Measurements from ENCODE around the gene C1orf185.
"Not testable (repeated sequence)": the region's sequence is repeated elsewhere in the genome, so short reads cannot be mapped to it uniquely, and the experiment has no call there.

Gene C1orf185

GRCh38 chr1:51170342-51170741, 68.3 kb downstream of the C1orf185 start:
- no peaks in the 10 kb centered on the region for H3K79me2 ChIP-seq (ENCODE audit: insufficient read depth, low read length)
- no peak overlapping the region for H3K4me2 ChIP-seq (ENCODE audit: low read depth, low read length, poor library complexity, severe bottlenecking)
- no peaks in the 10 kb centered on the region for H3K36me3 ChIP-seq (ENCODE audit: insufficient read depth, low read length)
- peaks cover 16% of the 10 kb centered on the region for H3K4me1 ChIP-seq (ENCODE audit: insufficient read depth, low read length, poor library complexity, severe bottlenecking)
- no peak overlapping the region for H2AFZ ChIP-seq (ENCODE audit: low read length)
- H3K9ac ChIP-seq (ENCODE audit: low read depth, low read length, poor library complexity, severe bottlenecking), result no peak overlapping the region
- H3K9me3 ChIP-seq (ENCODE audit: insufficient read depth, low read depth, low read length), result no peaks in the 10 kb centered on the region
- H3F3A ChIP-seq (ENCODE audit: low read depth), result no peaks in the 10 kb centered on the region
- no peaks in the 10 kb centered on the region for H4K20me1 ChIP-seq (ENCODE audit: insufficient read depth, low read length, poor library complexity, severe bottlenecking)
- H3K9me2 ChIP-seq (replicated peaks; ENCODE audit: low read depth, low read length), result no peaks in the 10 kb centered on the region
- TF ChIP-seq CTCF (conservative IDR thresholded peaks at IDR 0.05; ENCODE audit: low read length) (no peak), EZH2phosphoT487 (IDR thresholded peaks at IDR 0.05; ENCODE audit: borderline replicate concordance) (no peak)
- H3K27me3 ChIP-seq (ENCODE audit: insufficient read depth, low read length, poor library complexity, severe bottlenecking), result no peaks in the 10 kb centered on the region
- no peak overlapping the region for H3K4me3 ChIP-seq (ENCODE audit: low read length, poor library complexity, severe bottlenecking)

- Histone ChIP-seq H3K9me3 (ENCODE audit: insufficient read depth, low read depth, low read length) (no peaks in the 10 kb centered on the region), H3K4me3 (ENCODE audit: low read length, poor library complexity, severe bottlenecking) (no peak overlapping the region), H3K27me3 (ENCODE audit: insufficient read depth, low read length, poor library complexity, severe bottlenecking) (no peaks in the 10 kb centered on the region), H4K20me1 (ENCODE audit: insufficient read depth, low read length, poor library complexity, severe bottlenecking) (no peaks in the 10 kb centered on the region), H3F3A (ENCODE audit: low read depth) (no peaks in the 10 kb centered on the region), H3K4me1 (ENCODE audit: insufficient read depth, low read length, poor library complexity, severe bottlenecking) (peaks cover 8% of the 10 kb centered on the region), H3K36me3 (ENCODE audit: insufficient read depth, low read length) (no peaks in the 10 kb centered on the region), H3K9ac (ENCODE audit: low read depth, low read length, poor library complexity, severe bottlenecking) (no peak overlapping the region), H3K4me2 (ENCODE audit: low read depth, low read length, poor library complexity, severe bottlenecking) (no peak overlapping the region), H3K79me2 (ENCODE audit: insufficient read depth, low read length) (no peaks in the 10 kb centered on the region), H2AFZ (ENCODE audit: low read length) (peak overlapping the region; percentile 33), H3K9me2 (replicated peaks; ENCODE audit: low read depth, low read length) (no peaks in the 10 kb centered on the region)
- TF ChIP-seq EZH2phosphoT487 (IDR thresholded peaks at IDR 0.05; ENCODE audit: borderline replicate concordance), result no peak
Observed at GRCh38 chr1:51172811-51173210, 70.8 kb downstream of the C1orf185 start.

GRCh38 chr1:51175278-51175677, 73.2 kb downstream of the C1orf185 start:
- Histone ChIP-seq H2AFZ (ENCODE audit: low read length) (peak overlapping the region; percentile 54; the same call in 1 of the 2 replicates), H3K4me2 (ENCODE audit: low read depth, low read length, poor library complexity, severe bottlenecking) (no peak overlapping the region), H3K9ac (ENCODE audit: low read depth, low read length, poor library complexity, severe bottlenecking) (no peak overlapping the region), H3K36me3 (ENCODE audit: insufficient read depth, low read length) (no peaks in the 10 kb centered on the region), H3F3A (ENCODE audit: low read depth) (no peaks in the 10 kb centered on the region), H3K4me1 (ENCODE audit: insufficient read depth, low read length, poor library complexity, severe bottlenecking) (no peaks in the 10 kb centered on the region), H3K27me3 (ENCODE audit: insufficient read depth, low read length, poor library complexity, severe bottlenecking) (no peaks in the 10 kb centered on the region), H4K20me1 (ENCODE audit: insufficient read depth, low read length, poor library complexity, severe bottlenecking) (no peaks in the 10 kb centered on the region), H3K9me2 (replicated peaks; ENCODE audit: low read depth, low read length) (no peaks in the 10 kb centered on the region), H3K9me3 (ENCODE audit: insufficient read depth, low read depth, low read length) (no peaks in the 10 kb centered on the region), H3K4me3 (ENCODE audit: low read length, poor library complexity, severe bottlenecking) (no peak overlapping the region), H3K79me2 (ENCODE audit: insufficient read depth, low read length) (no peaks in the 10 kb centered on the region)
- TF ChIP-seq CTCF (conservative IDR thresholded peaks at IDR 0.05; ENCODE audit: low read length), result no peak
- TF ChIP-seq EZH2phosphoT487 (IDR thresholded peaks at IDR 0.05; ENCODE audit: borderline replicate concordance), result no peak

- H3K9me2 ChIP-seq (replicated peaks; ENCODE audit: low read depth, low read length); H3F3A ChIP-seq (ENCODE audit: low read depth); H3K4me3 ChIP-seq (ENCODE audit: low read length, poor library complexity, severe bottlenecking); H3K79me2 ChIP-seq (ENCODE audit: insufficient read depth, low read length); H3K36me3 ChIP-seq (ENCODE audit: insufficient read depth, low read length); H3K9me3 ChIP-seq (ENCODE audit: insufficient read depth, low read depth, low read length); H3K9ac ChIP-seq (ENCODE audit: low read depth, low read length, poor library complexity, severe bottlenecking); H3K4me1 ChIP-seq (ENCODE audit: insufficient read depth, low read length, poor library complexity, severe bottlenecking); H4K20me1 ChIP-seq (ENCODE audit: insufficient read depth, low read length, poor library complexity, severe bottlenecking); H2AFZ ChIP-seq (ENCODE audit: low read length); H3K4me2 ChIP-seq (ENCODE audit: low read depth, low read length, poor library complexity, severe bottlenecking); H3K27me3 ChIP-seq (ENCODE audit: insufficient read depth, low read length, poor library complexity, severe bottlenecking): not testable (repeated sequence)
Observed at GRCh38 chr1:51177988-51178387, 76.0 kb downstream of the C1orf185 start.
